Liver (tissue), 3 donors: ENCODE measurements around the gene PADI3.

Experiments
- CTCF ChIP-seq: fragments of 150-350 bp; IDR thresholded peaks from 2 replicates; pipeline ENCODE4 v1.5.1; 2017; ENCODE audit warnings: improper control_type of control experiment, low read depth, low read length; ENCODE audit not compliant: missing input control
- FOXA1 ChIP-seq: IDR thresholded peaks from 2 replicates; pipeline ENCODE4 v1.6.1; 2016; ENCODE audit warnings: antibody characterized with exemption
- GABPA ChIP-seq, 2 donors: IDR thresholded peaks in 1 of 2; conservative IDR thresholded peaks in 1 of 2; 2 replicates each; pipeline ENCODE4 v1.6.1; 2016; ENCODE audit warnings: antibody characterized with exemption in 2 of 2, mild to moderate bottlenecking in 1 of 2, moderate library complexity in 1 of 2
- JUND ChIP-seq, 2 donors: IDR thresholded peaks; 2 replicates each; pipeline ENCODE4 v1.6.1; 2016; ENCODE audit warnings: antibody characterized with exemption in 2 of 2
- MAX ChIP-seq: IDR thresholded peaks from 2 replicates; pipeline ENCODE4 v1.6.1; 2016; ENCODE audit warnings: antibody characterized with exemption
- RAD21 ChIP-seq, 2 donors: IDR thresholded peaks; 2 replicates each; pipeline ENCODE4 v1.6.1; 2016; ENCODE audit warnings: antibody characterized with exemption in 2 of 2, mild to moderate bottlenecking in 2 of 2
- REST ChIP-seq: IDR thresholded peaks from 2 replicates; pipeline ENCODE4 v1.6.1; 2016; ENCODE audit warnings: antibody characterized with exemption, mild to moderate bottlenecking
- RXRA ChIP-seq, 2 donors: IDR thresholded peaks; 2 replicates each; pipeline ENCODE4 v1.6.1; 2017 to 2018; ENCODE audit warnings: antibody characterized with exemption in 2 of 2, mild to moderate bottlenecking in 1 of 2
- SP1 ChIP-seq: IDR thresholded peaks from 2 replicates; pipeline ENCODE4 v1.6.1; 2018; ENCODE audit warnings: antibody characterized with exemption, mild to moderate bottlenecking
- TAF1 ChIP-seq: conservative IDR thresholded peaks from 2 replicates; pipeline ENCODE4 v1.6.1; 2016; ENCODE audit warnings: antibody characterized with exemption, mild to moderate bottlenecking
- donor health status: healthy.
- donor health status: healthy.

- no peak for TF ChIP-seq CTCF
- no peak for TF ChIP-seq REST
- no peak for TF ChIP-seq JUND (IDR thresholded peaks at IDR 0.05)
- TF ChIP-seq SP1, result no peak
- TF ChIP-seq MAX, result no peak
- no peak for TF ChIP-seq RXRA (IDR thresholded peaks at IDR 0.05)
- no peak for TF ChIP-seq FOXA1
- no peak for TF ChIP-seq RAD21 (IDR thresholded peaks at IDR 0.05)
- no peak for TF ChIP-seq TAF1
- TF ChIP-seq GABPA (IDR thresholded peaks at IDR 0.05 in 1 of 2, conservative IDR thresholded peaks at IDR 0.05 in 1 of 2), result no peak
These were observed 40.9 kb upstream of the PADI3 start for GRCh38 chr1:17207966-17208418.
